Measurements from ENCODE around the gene ADCY9. TPM values are rescaled to one million over a fixed set of nuclear protein-coding genes. Genes with fewer than 3 reads are reported as not detected.
"Not testable (repeated sequence)": the region's sequence is repeated elsewhere in the genome, so short reads cannot be mapped to it uniquely, and the experiment has no call there.

ADCY9 gene
- total and polyA plus RNA-seq, 2 donors from 2014 or later, result 6.8 to 23.7 TPM

DNA sequence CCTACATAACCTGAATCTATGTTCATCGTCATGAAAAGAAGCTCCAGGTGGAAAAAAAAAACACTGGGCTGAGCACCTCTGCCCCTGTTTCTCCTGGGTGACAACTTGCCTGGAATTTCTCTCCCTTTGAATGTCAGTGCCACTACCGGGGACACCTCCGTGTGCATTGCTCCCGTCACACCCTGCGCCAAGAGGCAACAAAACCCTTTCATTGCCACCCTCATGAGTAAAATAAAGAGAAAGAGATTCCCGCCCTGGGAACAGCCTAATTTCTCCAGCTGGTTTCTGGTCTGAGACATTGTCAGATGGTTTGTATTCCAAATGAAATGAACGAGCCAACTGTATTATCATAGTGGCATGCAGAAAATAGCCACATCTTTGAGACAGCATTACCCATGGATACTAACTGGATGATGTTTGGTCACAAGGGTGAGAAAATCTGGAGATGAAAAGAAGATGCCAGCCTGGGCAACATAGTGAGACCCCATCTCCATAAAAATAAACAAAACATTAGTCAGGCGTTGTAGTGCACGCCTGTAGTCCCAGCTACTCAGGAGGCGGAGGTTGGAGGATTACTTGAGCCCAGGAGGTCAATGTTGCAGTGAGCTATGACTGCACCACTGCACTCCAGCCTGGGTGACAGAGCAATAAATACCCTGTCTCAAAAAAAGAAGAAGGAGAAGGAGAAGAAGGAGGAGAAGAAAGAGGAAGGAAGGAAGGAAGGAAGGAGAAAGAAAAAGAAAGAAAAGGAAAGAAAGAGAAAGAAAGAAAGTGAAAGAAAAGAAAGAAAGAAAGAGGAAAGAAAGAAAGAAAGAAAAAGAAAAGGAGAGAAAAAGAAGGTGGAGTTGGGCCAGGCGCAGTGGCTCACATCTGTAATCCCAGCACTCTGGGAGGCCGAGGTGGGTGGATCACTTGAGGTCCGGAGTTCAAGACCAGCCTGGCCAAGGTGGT lies 42.2 kb upstream of the ADCY9 start:
- FAIRE-seq (no peak), DNase-seq (no peak)
- TF ChIP-seq, protein P1, sequence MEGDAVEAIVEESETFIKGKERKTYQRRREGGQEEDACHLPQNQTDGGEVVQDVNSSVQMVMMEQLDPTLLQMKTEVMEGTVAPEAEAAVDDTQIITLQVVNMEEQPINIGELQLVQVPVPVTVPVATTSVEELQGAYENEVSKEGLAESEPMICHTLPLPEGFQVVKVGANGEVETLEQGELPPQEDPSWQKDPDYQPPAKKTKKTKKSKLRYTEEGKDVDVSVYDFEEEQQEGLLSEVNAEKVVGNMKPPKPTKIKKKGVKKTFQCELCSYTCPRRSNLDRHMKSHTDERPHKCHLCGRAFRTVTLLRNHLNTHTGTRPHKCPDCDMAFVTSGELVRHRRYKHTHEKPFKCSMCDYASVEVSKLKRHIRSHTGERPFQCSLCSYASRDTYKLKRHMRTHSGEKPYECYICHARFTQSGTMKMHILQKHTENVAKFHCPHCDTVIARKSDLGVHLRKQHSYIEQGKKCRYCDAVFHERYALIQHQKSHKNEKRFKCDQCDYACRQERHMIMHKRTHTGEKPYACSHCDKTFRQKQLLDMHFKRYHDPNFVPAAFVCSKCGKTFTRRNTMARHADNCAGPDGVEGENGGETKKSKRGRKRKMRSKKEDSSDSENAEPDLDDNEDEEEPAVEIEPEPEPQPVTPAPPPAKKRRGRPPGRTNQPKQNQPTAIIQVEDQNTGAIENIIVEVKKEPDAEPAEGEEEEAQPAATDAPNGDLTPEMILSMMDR (IDR thresholded peaks at IDR 0.05; ENCODE audit: borderline replicate concordance, extremely low read depth, insufficient read depth), result no peak
- Histone ChIP-seq H3K9ac (ENCODE audit: low read length in 3 of 3) (no peak overlapping the region), H3K27me3 (ENCODE audit: control insufficient read depth, insufficient read depth, low read length) (no peaks in the 10 kb centered on the region), H3K27ac (ENCODE audit: low read depth in 2 of 2, low read length in 2 of 2) (no peak overlapping the region), H3K4me3 (ENCODE audit: low read length in 3 of 3) (no peak overlapping the region), H3K9me3 (ENCODE audit: control insufficient read depth in 2 of 3, insufficient read depth in 1 of 3, low read length in 3 of 3) (no peaks in the 10 kb centered on the region), H3K4me1 (ENCODE audit: control insufficient read depth in 2 of 3, insufficient read depth in 2 of 3, low read depth in 1 of 3, low read length in 3 of 3) (no peaks in the 10 kb centered on the region), H3K36me3 (ENCODE audit: control insufficient read depth in 2 of 3, insufficient read depth in 3 of 3, low read length in 3 of 3) (no peaks in the 10 kb centered on the region)
- intact Hi-C loops (cut with DNase I), result no loop called here

GRCh38 chr16:4157376-4157825 lies 41.2 kb upstream of the ADCY9 start:
- intact Hi-C loops (cut with DNase I), result no loop called here
- FAIRE-seq, result no peak
- no peaks in the 10 kb centered on the region for H3K9me3 ChIP-seq (ENCODE audit: control insufficient read depth in 2 of 3, insufficient read depth in 1 of 3, low read length in 3 of 3)
- no peaks in the 10 kb centered on the region for H3K4me1 ChIP-seq (ENCODE audit: control insufficient read depth in 2 of 3, insufficient read depth in 2 of 3, low read depth in 1 of 3, low read length in 3 of 3)
- H3K27me3 ChIP-seq (ENCODE audit: control insufficient read depth, insufficient read depth, low read length), result no peaks in the 10 kb centered on the region
- H3K4me3 ChIP-seq (ENCODE audit: low read length in 3 of 3), result no peak overlapping the region
- H3K36me3 ChIP-seq (ENCODE audit: control insufficient read depth in 2 of 3, insufficient read depth in 3 of 3, low read length in 3 of 3), result no peaks in the 10 kb centered on the region
- no peak overlapping the region for H3K27ac ChIP-seq (ENCODE audit: low read depth in 2 of 2, low read length in 2 of 2)
- no peak for DNase-seq
- TF ChIP-seq, protein P1 (IDR thresholded peaks at IDR 0.05; ENCODE audit: borderline replicate concordance, extremely low read depth, insufficient read depth), result no peak
- no peak overlapping the region for H3K9ac ChIP-seq (ENCODE audit: low read length in 3 of 3)

- intact Hi-C loops (cut with DNase I); H3K4me1 ChIP-seq (ENCODE audit: control insufficient read depth in 2 of 3, insufficient read depth in 2 of 3, low read depth in 1 of 3, low read length in 3 of 3); H3K27me3 ChIP-seq (ENCODE audit: control insufficient read depth, insufficient read depth, low read length); H3K27ac ChIP-seq (ENCODE audit: low read depth in 2 of 2, low read length in 2 of 2); H3K36me3 ChIP-seq (ENCODE audit: control insufficient read depth in 2 of 3, insufficient read depth in 3 of 3, low read length in 3 of 3); DNase-seq; H3K9ac ChIP-seq (ENCODE audit: low read length in 3 of 3); H3K4me3 ChIP-seq (ENCODE audit: low read length in 3 of 3); FAIRE-seq; H3K9me3 ChIP-seq (ENCODE audit: control insufficient read depth in 2 of 3, insufficient read depth in 1 of 3, low read length in 3 of 3): not testable (repeated sequence)
Measured at GRCh38 chr16:4156503-4156902, 40.3 kb upstream of the ADCY9 start.

- peak in 1 of 5 donors; percentile 34 for DNase-seq
- FAIRE-seq; intact Hi-C loops (cut with DNase I): not testable (repeated sequence)
Measured at GRCh38 chr16:4153364-4153763, 37.1 kb upstream of the ADCY9 start.

More at GRCh38 chr16:4153364-4153763, 37.1 kb upstream of the ADCY9 start:
- H3K9me3 ChIP-seq (ENCODE audit: control insufficient read depth in 2 of 3, insufficient read depth in 1 of 3, low read length in 3 of 3); H3K36me3 ChIP-seq (ENCODE audit: control insufficient read depth in 2 of 3, insufficient read depth in 3 of 3, low read length in 3 of 3); H3K4me3 ChIP-seq (ENCODE audit: low read length in 3 of 3); H3K27ac ChIP-seq (ENCODE audit: low read depth in 2 of 2, low read length in 2 of 2); H3K4me1 ChIP-seq (ENCODE audit: control insufficient read depth in 2 of 3, insufficient read depth in 2 of 3, low read depth in 1 of 3, low read length in 3 of 3); H3K27me3 ChIP-seq (ENCODE audit: control insufficient read depth, insufficient read depth, low read length); H3K9ac ChIP-seq (ENCODE audit: low read length in 3 of 3): not testable (repeated sequence)

Data from kidney (tissue), 14 donors.